ENCODE measurements around the gene PLXNA4.

- no peak for TF ChIP-seq EZH2 (IDR thresholded peaks at IDR 0.05)
- TF ChIP-seq JUND (IDR thresholded peaks at IDR 0.05): no peak
- TF ChIP-seq POLR2A (IDR thresholded peaks at IDR 0.05; ENCODE audit: borderline replicate concordance, extremely low read depth, insufficient read depth, insufficient read length): no peak
- TF ChIP-seq, protein P1, sequence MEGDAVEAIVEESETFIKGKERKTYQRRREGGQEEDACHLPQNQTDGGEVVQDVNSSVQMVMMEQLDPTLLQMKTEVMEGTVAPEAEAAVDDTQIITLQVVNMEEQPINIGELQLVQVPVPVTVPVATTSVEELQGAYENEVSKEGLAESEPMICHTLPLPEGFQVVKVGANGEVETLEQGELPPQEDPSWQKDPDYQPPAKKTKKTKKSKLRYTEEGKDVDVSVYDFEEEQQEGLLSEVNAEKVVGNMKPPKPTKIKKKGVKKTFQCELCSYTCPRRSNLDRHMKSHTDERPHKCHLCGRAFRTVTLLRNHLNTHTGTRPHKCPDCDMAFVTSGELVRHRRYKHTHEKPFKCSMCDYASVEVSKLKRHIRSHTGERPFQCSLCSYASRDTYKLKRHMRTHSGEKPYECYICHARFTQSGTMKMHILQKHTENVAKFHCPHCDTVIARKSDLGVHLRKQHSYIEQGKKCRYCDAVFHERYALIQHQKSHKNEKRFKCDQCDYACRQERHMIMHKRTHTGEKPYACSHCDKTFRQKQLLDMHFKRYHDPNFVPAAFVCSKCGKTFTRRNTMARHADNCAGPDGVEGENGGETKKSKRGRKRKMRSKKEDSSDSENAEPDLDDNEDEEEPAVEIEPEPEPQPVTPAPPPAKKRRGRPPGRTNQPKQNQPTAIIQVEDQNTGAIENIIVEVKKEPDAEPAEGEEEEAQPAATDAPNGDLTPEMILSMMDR (IDR thresholded peaks at IDR 0.05 in 2 of 3, conservative IDR thresholded peaks at IDR 0.05 in 1 of 3; ENCODE audit: borderline replicate concordance in 1 of 3, insufficient read depth in 1 of 3, low read depth in 2 of 3, low read length in 2 of 3): no peak
- no peak for TF ChIP-seq SRF (IDR thresholded peaks at IDR 0.05; ENCODE audit: low read depth)
- no peak for TF ChIP-seq ZNF274 (IDR thresholded peaks at IDR 0.05; ENCODE audit: low read depth, low read length)
These were observed 138.5 kb downstream of the PLXNA4 start for GRCh38 chr7:132437730-132438129.
